ENCODE data around the gene TNNC1. TPM values are rescaled to one million over a fixed set of nuclear protein-coding genes. Genes with fewer than 3 reads are reported as not detected.

The TNNC1 gene
- total RNA-seq, 1 experiment from 2014 or later = 5.6 TPM

GRCh38 chr3:52483577-52484381 lies 29.9 kb upstream of the TNNC1 start (continued):
- TF ChIP-seq FOXP4 (CRISPR knock-in tag; IDR thresholded peaks at IDR 0.05) (no peak), EMX1 (CRISPR knock-in tag; IDR thresholded peaks at IDR 0.05) (no peak), ZNF121 (CRISPR knock-in tag; IDR thresholded peaks at IDR 0.05) (no peak), E2F4 (CRISPR knock-in tag; IDR thresholded peaks at IDR 0.05; ENCODE audit: borderline replicate concordance, low read depth) (no peak), JUN (CRISPR knock-in tag; IDR thresholded peaks at IDR 0.05) (no peak)

GRCh38 chr3:52483081-52483480 lies 29.2 kb upstream of the TNNC1 start:
- H3K27me3 Mint-ChIP-seq (ENCODE audit: low read depth) = no peaks in the 10 kb centered on the region
- H3K27ac Mint-ChIP-seq = no peak overlapping the region
- no peak for ATAC-seq
- no peaks in the 10 kb centered on the region for H3K4me1 Mint-ChIP-seq
- H3K36me3 Mint-ChIP-seq = peaks cover 45% of the 10 kb centered on the region
- H3K4me3 Mint-ChIP-seq = no peak overlapping the region
- no peak for TF ChIP-seq NFYB (CRISPR knock-in tag; conservative IDR thresholded peaks at IDR 0.05; ENCODE audit: low read depth)
- no peaks in the 10 kb centered on the region for H3K9me3 Mint-ChIP-seq
- CTCF ChIA-PET = interaction anchor here (1.0 to 2.5 kb wide), 2 partner anchors 12 to 26 kb away, joined by 3 to 12 read pairs; no protein-coding TSS in a partner anchor
- DNase-seq (ENCODE audit: low spot score) = no peak
- POLR2A ChIA-PET = no interaction called here

- CTCF ChIA-PET = interaction anchor here (0.5 to 2.5 kb wide), 20 partner anchors 9 to 250 kb away, joined by 3 to 12 read pairs (median 4); partner anchors contain the start of genes PBRM1, STAB1 and UQCC5
- TF ChIP-seq CBFB (CRISPR knock-in tag; IDR thresholded peaks at IDR 0.05; ENCODE audit: low read depth) = no peak
- TF ChIP-seq ZNF263 (CRISPR knock-in tag; IDR thresholded peaks at IDR 0.05; ENCODE audit: low read depth) = no peak
- TF ChIP-seq CTCF (IDR thresholded peaks at IDR 0.05) = peak; percentile 93
- 0 out of 2 replicates have a peak, but pooled peaks have one; percentile 20 for TF ChIP-seq FOXP4 (CRISPR knock-in tag; IDR thresholded peaks at IDR 0.05)
- TF ChIP-seq HMGXB4 (CRISPR knock-in tag; IDR thresholded peaks at IDR 0.05) = 0 out of 2 replicates have a peak, but pooled peaks have one; percentile 57
- POLR2A ChIA-PET = no interaction called here
- Mint-ChIP-seq H3K36me3 (peaks cover 50% of the 10 kb centered on the region), H3K4me3 (no peak overlapping the region), H3K27me3 (ENCODE audit: low read depth) (no peaks in the 10 kb centered on the region), H3K4me1 (no peaks in the 10 kb centered on the region), H3K27ac (peak overlapping the region; percentile 82), H3K9me3 (no peaks in the 10 kb centered on the region)
- peak; percentile 87 for ATAC-seq
- peak; percentile 89 for DNase-seq (ENCODE audit: low spot score)
Observed at GRCh38 chr3:52481819-52482521, 28.1 kb upstream of the TNNC1 start.

Data from WTC11 (cell line).